CD4-positive, alpha-beta T cell treated with Interleukin-17A for 1 hour (primary cell): ENCODE results near the gene DPEP3.

Experiments used
- DNase-seq: peaks from one replicate; pipeline ENCODE4 v3.0.0-alpha.2; 2020

DPEP3 gene

DNA sequence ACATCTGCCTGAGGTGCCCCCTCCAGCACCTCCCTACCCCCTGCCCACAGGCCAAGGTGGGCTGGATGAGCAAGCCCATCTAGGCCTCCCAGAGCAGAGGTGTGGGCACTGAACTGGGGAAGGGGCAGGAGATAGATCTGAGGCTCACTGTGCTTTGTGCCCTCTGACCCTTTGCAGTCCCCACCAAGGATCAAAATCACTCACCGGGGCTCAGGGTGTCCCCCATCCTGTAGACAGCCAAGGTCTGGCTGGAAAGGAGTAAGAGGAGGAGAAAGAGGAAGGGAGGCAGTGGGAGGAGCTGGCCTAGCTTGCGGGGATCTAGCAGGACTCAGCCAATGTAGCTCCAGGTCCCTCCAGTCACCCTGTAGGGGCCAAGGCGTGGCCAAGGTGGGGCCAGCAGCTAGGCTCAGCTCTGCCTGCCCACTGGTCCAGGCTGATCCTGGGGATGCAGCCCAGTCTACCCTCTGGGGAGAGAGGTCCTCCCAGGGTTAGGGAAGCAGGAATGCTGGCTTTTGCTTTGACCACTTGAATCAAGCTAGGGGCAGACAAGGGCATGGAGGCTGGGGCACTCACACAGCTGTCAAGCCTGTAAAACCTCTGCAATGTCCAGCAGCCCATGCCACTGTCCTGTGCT lies 13.6 kb downstream of the DPEP3 start:
- no peak for DNase-seq

DNA sequence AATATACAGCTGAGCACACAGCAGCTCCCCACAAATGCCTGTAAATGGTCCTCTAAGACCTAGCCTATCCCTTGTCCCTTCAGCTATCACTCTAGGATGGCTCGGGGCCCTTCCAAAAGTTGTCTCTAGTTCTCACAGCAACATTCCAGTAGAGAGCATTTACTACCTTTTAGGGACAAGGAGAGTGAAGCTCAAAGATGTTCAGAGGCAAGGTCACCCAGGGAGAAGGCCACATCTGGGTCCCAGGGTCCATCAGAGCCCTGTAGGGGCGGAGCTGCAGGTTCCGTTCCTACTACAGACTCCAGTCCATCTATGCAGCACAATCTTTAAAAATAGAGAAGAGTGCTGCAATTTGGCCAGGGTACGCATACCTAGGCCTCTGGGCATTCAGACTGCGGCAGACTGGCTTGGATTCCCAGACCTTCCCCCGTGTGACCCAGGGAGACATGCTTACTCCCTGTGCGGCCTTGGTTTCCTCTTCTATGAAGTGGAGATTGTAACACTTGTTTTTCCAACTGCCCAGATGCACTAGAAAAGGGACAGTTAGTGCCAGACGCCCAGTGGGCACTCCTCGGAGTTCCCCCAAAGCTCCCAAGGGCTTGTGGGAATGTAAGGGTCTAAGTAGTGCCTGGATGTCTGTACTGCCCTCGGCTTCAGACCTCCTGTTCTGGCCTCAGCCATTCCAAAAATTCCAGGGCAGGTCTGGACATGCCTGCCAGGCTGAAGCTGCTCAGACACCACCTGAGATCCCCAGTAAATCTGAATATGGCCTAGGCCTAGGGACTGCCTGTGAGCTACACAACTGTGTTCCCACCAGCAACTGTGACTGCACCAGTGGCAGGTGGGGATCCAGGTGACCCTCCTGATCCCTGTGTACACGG lies 14.4 kb downstream of the DPEP3 start:
- no peak for DNase-seq

DNA sequence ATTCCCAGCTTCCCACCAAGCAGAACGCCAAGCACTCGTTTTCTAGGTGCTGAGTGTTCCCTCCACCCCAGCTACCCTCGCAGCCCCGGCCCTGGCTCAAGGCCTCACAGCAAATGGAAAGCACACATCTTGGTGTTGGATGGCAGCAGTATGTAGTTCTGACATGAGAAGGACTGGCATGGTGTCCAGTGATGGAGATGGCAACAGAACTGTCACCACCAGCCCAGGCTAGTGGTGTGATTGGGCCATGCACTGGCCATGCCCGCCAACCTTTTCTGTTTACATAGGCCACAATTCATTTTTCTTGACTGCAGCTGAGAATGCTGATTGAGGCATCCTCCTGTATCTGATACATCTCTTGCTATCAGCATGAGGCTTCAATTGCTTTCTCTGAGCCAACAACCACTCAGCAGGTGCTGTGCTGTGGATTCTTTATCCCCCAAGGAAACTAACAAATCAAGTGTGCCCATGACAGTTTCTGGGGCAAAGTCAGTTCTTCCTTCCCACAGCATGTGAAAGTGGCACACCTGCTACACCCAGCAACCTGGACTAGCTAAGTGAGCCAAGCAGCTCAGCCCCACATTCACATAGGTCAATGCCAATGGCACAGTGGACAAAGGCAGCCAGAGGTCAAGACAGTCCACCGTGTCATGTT lies 15.7 kb downstream of the DPEP3 start:
- DNase-seq, result no peak

DNA sequence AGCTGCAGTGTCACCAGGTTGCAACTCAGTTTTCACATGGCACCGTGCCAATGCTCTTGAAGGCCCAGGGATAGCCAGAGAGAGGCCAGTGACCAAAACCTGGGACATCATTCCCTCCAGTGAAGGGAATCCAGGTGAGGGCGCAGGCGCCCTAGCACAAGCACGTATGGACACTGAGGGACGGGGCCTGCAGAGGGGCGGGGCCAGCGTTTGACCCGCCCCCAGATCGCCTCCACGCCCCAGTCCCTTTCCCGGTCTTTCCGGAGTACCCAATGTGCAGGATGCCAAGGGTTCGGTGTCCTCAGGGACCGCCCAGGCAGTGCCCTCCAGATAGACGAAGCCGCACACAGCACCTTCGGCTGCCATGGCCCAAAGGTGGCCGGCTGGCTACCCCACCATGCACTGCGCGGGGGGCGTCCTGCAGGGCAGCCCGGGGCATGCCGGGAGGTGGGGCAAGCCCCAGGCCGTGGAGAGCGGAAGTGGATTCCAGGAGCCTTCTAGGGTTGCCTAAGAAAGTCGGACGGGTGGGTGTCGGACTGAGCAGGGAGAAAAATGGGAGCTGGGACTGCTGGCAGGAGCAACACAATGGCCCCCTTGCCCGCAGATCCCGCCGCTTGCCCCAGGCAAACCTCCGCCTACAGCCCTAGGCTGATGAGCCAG lies 16.5 kb downstream of the DPEP3 start:
- no peak for DNase-seq

GRCh38 chr16:67963292-67963661 lies 17.0 kb downstream of the DPEP3 start:
- DNase-seq, result no peak

GRCh38 chr16:67962135-67962534 lies 18.2 kb downstream of the DPEP3 start:
- DNase-seq, result no peak

- DNase-seq, result no peak
Measured at GRCh38 chr16:67961551-67961957, 18.7 kb downstream of the DPEP3 start.

DNA sequence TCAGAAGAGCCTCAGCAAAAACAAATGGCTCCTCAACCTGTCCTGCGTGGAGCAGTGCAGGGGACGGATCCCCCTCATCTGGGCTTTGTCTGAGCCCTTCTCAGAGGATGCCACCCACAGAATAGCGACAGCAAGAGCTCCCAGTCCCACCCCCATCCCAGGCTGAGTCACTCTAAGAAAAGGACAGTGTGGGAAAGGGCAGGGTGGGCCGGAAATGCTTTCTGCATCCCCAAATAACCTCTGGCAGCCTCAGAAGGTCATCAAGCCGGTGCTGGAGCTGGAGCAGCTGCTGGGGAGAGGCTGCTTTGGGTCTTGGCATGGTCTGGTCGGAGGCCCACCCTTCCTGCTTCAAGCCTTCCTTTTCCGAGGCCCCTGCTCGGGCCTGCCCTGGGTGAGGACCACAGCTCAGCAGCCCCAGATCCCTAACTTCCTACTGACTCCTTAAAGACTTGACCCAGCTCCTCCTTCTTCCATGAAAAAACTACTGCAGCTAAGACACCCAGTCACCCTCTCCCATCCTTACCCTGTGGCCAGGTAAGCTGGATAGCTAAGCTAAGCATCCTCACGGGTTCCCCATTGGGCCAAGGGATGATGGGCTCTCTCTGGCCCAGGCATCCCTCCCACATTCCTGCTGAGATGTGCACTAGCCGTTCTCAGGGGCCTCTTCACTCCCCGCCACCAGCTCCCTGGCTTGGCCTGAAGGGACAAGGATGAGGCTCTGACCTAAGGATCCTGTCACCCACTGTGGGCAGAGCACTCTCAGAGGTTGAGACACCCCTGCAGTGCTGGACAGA lies 20.6 kb downstream of the DPEP3 start:
- DNase-seq, result no peak

DNA sequence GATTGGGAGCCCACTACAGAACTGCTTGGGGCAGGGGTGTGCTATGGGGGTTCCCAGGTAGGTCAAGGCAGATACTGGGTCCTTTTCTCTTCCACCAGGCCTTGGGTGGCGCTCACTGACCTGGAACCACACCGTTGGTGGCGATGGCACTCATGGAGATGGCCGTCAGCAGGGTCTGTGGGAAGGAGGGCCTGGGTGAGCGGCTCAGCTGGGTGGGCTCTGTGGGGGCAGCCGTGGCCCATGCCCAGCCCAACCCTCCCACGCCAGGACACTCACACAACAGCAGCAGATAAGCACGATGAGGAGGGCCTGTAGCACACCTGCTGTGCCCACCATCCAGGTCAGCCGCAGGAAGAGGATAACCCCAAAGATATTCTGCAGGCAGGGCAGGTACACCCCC lies 22.7 kb downstream of the DPEP3 start:
- DNase-seq, result no peak

DNA sequence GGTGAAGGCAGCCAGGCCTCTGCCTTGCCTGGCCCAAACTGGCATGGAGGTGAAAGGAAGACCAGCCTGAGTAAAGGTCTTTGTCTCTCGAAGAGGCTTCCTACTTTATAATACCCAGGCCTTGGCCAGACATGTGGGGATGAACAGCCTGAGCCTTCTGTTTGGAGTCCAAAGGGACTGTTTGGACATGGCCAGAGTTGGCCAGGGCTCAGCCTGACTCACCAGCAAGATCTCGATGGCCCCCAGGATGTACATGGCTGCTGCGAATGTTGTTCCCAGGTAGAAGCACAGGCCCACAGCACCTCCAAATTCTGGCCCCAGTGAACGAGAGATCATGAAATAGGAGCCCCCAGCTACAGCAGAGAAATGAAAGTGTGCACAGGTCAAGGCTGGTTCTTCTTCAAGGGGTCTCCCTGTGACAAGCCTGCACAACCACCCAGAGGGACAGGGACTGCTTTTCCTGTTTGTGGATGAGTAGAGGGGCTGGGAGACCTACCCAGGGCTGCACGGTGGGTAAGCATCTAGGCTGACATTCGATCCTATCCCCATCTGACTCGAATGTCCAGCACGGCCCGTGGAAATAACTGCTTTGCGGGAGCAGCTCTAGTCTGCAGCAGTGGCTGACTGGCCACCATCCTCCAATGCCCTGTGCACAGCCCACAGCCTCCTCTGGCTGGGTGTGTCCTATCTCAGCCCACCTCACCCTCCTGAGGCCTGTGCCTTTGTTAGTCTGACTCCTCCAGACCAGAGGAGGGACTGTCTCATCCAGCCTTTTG lies 25.7 kb downstream of the DPEP3 start:
- DNase-seq, result no peak

DNA sequence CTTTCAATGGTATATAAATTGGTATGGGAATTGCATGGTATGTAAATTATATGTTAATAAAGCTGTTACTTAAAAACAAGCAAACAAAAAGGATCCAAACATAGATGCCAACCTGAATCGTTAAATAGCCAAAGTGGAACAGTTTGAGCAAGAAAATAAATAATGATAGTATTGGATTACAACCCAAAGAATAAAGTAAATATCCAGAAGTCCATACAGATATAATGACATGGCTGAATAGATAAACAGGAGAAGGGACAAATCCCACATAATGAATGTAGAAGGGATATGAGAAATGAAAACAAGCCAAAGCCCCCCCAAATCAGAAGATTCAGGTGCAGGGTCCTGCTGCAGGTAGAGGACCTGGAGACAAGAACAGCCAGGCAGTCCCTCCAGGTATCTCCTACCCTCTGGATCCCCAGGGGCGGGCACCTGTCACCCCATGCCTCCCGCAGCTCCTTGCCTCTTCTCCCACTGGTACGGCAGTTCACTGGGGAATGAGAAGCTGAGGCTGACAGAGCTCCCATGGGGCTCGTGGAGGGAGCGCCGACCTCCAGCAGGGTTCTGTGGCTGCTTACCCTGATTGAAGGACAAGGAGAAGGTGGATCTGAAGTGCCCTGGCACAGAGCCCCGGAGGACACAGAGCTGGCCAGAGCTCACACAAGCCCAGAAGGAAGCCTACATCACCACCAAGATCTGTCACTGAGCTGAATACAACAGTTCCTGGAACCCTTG lies 26.5 kb downstream of the DPEP3 start:
- DNase-seq, result no peak

DNA sequence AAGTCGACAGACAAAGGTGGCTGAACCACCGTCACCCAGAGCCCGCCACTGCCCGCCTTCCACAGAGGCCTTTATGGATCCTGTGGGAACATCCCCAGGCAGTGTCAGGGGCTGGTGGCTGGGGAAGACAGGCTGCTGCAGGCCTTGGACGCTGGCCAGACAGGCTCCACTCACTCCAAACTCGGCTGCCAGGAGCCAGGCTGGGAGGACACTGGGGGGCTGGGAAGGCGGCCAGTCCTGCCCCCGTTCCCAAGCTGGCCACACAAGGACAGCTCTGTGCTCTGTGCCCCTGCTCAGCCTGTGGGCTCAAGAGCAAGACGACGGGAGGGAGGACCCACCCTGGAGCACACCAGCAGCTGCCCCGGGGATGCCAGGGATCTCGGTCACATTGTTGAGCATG lies 28.8 kb downstream of the DPEP3 start:
- no peak for DNase-seq

- no peak for DNase-seq
Measured at GRCh38 chr16:67950335-67950843, 29.9 kb downstream of the DPEP3 start.

DNA sequence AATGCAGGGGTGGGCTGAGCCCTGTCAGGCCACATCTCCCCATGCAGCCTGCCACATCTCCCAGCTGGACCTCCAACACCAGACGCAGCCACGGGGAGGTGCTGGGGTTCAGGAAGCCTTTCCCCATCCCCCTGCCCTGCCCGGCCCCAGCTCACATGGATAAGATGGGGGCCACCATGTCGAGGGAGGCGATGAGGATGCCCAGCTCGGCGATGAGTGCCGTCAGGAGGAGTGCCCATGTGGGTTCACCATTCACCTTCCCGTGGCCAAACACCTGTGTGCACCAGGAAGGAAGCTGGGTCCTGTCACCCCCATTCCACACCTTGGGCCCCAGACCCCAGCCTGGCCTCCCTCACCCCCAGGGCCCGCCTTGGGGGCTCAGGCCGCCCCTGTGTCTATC lies 30.7 kb downstream of the DPEP3 start:
- DNase-seq, result no peak

DNA sequence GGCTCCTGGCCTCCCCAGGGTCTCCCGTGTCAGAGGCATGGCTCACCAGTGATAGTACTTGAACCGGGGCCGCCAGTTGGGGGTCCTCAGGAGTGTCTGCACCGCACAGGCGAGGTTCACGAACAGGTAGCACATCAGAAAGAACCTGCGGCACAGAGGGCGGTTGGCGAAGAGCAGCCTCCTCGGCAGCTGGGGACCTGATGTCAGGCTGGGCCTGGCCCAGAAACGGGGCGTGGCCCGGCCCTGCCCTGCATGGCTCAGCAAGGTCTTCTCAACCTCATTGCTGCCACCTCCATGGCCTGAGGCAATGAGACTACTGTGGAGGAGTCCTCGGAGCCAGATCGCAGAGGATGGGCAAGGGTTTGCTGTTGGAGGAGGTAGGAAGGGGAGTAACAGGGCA lies 32.3 kb downstream of the DPEP3 start:
- DNase-seq, result no peak

GRCh38 chr16:67946966-67947558 lies 33.2 kb downstream of the DPEP3 start:
- DNase-seq, result no peak

- DNase-seq, result no peak
Measured at GRCh38 chr16:67946128-67946569, 34.1 kb downstream of the DPEP3 start.

DNA sequence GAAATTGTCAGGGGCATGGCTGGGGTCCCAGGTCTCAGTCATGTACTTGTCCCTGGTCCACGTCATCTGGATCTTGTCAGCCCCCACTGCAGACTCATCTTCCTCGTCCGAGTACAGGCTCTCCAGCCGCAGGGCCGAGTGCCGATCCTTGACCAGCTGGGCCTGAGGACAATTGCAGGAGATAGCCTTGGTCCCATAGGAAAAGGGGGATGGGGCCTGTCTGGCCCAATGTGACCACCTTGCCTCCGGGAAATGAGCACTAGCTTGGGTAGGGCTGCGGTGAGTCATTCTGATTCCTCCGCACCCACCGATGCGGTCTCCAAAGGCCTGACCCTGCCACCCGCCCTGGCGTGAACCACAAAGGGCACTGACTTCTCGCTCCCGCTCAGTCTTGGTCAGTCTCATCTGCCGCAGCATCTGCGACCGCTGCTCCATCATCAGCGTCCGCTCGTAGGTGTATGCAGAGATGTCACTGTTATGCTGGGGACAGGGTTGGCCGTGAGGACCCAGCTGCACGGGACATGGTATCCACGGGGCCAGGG lies 34.8 kb downstream of the DPEP3 start:
- no peak for DNase-seq

- no peak for DNase-seq
Measured at GRCh38 chr16:67944690-67945391, 35.5 kb downstream of the DPEP3 start.
